ENCODE results near the gene ETNK1. TPM values are rescaled to one million over a fixed set of nuclear protein-coding genes. Genes with fewer than 3 reads are reported as not detected.

The ETNK1 gene
- total RNA-seq, 1 donor from 2014 or later, result 93.1 TPM

- no peaks in the 10 kb centered on the region for H3K4me1 Mint-ChIP-seq (ENCODE audit: unreplicated experiment)
- DNase-seq (ENCODE audit: extremely low spot score, unreplicated experiment), result no peak
- H3K4me3 Mint-ChIP-seq, result no peak overlapping the region
- no peak overlapping the region for H3K27ac Mint-ChIP-seq
- peaks cover 3% of the 10 kb centered on the region for H3K27me3 Mint-ChIP-seq
- H3K36me3 Mint-ChIP-seq, result no peaks in the 10 kb centered on the region
- peaks cover 4% of the 10 kb centered on the region for H3K9me3 Mint-ChIP-seq
- TF ChIP-seq CTCF (conservative IDR thresholded peaks at IDR 0.05), result no peak
Observed at GRCh38 chr12:22731236-22731635, 106.3 kb downstream of the ETNK1 start.

GRCh38 chr12:22733756-22734155 is 108.8 kb downstream of the ETNK1 start:
- no peaks in the 10 kb centered on the region for H3K36me3 Mint-ChIP-seq
- H3K27me3 Mint-ChIP-seq, result peaks cover 3% of the 10 kb centered on the region
- peaks cover 4% of the 10 kb centered on the region for H3K9me3 Mint-ChIP-seq
- TF ChIP-seq CTCF (conservative IDR thresholded peaks at IDR 0.05), result no peak
- no peak for DNase-seq (ENCODE audit: extremely low spot score, unreplicated experiment)
- H3K4me1 Mint-ChIP-seq (ENCODE audit: unreplicated experiment), result no peaks in the 10 kb centered on the region
- H3K4me3 Mint-ChIP-seq, result no peak overlapping the region
- no peak overlapping the region for H3K27ac Mint-ChIP-seq

- H3K27me3 Mint-ChIP-seq, result no peaks in the 10 kb centered on the region
- peaks cover 4% of the 10 kb centered on the region for H3K9me3 Mint-ChIP-seq
- no peak overlapping the region for H3K27ac Mint-ChIP-seq
- H3K4me1 Mint-ChIP-seq (ENCODE audit: unreplicated experiment), result no peaks in the 10 kb centered on the region
- no peak for DNase-seq (ENCODE audit: extremely low spot score, unreplicated experiment)
- H3K36me3 Mint-ChIP-seq, result no peaks in the 10 kb centered on the region
- no peak overlapping the region for H3K4me3 Mint-ChIP-seq
- no peak for TF ChIP-seq CTCF (conservative IDR thresholded peaks at IDR 0.05)
Observed at GRCh38 chr12:22738945-22739344, 114.0 kb downstream of the ETNK1 start.

Other genes starting within 250 kb of the ETNK1 start
- 49.5 and 64.8 TPM in 2 replicates for gene C2CD5, start 80.6 kb upstream of the ETNK1 start, total RNA-seq (ENCODE audit: low replicate concordance)